GM19372 (cell line): Measurements from ENCODE around the gene RASAL2.

Source experiments
- ATAC-seq: cut with Tn5 transposase; IDR thresholded peaks from one replicate; pipeline ENCODE4 v1.9.1; 2021; ENCODE audit warnings: mild to moderate bottlenecking, low read depth, moderate library complexity; ENCODE audit not compliant: unreplicated experiment

The RASAL2 gene

DNA sequence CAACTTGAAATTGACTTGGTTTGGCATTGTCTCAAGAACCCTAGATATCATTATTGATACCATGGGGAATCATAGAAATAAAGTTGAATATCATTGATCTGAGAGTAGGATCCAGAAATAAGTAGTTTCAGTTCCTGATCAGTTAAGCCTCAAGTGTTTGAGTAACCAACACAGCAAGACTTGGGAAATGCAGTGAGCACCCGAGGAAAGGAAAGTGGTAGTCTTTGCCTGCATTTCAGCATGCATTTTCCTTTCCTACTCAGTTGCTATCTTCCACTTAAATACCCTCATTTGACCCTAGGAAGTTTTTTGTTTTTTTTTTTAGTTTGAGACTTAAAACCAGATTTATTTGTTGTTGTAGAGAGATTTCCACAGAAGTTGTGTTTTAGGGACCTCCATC, 383.9 kb downstream of the RASAL2 start:
- no peak for ATAC-seq

DNA sequence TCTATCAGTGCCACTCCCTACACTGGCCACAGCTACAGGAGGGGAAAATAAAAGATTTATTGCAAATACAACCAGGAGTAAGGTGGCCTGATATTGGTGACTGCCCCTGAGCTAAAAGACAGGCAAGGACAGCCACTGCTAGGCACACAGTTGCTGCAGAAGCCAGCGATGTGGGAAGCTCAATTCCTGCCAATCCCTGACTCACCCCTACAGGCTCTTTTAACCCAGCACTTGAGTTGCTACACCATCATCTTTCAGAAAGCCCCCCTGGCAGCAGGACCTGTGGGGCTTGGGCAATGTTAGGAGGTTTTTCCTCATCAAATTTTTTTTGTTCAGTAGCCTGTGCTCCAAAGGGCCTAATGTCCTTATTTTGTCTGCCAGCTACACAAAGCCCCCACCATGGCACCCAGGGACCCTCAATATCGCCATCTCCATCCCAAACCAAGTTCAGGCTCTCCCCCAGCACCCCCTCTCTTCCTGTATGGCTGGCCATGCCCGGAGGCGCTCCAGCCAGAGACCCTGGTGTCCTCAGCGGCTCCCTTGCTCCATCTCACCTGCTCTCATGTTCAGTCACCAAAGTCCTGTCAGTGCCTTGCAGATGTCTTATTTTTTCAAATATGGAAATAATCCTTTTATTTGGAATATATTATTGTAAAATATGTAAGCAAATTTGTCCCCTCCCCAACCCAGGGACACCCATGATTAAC, 389.5 kb downstream of the RASAL2 start:
- no peak for ATAC-seq

DNA sequence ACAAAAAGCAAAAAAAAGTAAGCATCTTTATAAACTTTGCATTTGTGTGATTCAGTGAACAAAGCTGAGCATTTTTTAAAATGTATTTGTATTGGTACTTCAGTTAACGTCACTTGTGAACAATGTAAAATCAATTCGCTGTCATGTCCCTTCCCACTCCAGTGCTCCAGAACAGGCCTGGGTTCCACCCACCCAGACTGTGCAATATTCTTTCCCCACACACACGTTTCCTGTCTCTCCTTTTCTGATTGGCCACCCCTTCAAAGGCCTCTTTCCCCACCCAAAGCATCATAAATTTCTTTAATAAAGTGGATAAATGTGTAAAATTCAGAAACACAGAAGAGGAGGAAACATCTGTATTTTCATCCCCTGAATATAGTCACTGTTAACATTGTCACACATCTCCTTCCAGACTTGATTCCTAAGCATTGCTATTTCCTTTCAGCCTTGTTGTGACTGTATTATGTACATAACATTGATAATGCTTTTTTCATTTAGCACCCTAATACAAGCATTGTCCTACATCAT, 390.9 kb downstream of the RASAL2 start:
- ATAC-seq: no peak

DNA sequence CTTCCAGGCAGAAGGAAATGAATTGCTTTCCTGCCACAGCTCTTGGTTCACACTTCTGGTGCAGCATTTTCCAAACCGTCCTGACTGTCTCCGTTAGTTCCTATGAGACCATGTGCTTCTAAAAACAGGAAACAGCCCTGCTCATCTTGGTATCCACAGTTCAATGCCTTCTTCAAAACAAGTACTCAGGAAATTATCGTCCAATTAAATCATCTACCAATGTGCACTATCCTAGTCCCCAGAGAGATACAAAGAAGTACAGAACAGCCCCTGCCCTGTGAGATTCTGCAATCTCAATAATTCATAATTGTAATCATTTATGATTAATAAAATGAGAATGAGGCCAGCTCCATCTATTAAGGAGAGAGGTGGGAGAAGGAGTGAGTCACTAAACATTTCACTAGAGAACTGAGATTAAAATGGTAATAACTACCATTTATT, 391.7 kb downstream of the RASAL2 start:
- ATAC-seq: no peak

DNA sequence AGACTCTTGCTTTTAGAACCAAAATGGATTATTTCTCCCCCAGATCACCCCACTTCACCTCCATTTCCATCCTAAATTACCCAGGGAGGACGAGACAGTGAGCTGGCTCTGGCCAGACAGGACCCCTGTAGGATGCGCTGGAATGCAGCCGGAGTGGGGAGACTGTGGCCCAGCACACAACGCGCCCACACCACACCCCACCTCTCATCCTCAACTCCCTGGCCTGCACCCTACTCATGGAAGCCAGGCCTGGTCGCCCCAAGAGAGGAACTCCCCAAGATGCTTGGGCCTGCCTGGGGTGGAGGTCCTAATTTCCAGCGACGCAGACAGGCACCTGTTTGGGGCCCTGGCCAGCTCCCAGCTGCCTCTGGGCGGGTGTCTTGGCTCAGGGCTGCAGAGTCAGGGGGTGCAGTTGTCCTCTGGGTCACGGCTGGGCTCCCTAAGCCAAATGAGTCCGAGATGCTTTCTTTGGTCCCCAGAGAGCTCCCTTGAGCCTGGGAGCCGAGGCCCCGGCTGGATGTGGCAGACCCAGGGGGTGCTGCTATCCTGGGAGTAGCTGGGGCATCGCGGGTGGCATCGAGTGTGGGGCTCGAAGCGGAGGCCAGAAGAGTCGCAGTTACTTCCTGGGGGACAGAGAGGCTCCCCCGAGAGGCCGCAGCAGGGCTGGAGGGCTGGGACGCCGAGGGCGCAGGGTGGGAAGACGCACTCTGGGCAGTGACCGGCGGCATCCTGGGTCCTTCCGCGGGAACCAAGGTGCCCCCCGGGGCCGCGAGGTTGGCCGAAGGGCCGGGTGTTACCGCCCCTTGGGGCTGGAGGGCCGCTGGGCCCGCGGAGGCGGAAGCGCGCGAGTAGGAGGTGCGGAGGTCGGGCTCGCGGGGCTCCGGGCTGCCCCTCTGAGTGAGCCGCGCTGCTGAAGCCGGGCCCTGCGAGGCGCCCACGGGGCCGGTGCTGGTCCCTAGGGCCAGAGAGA, 392.5 kb downstream of the RASAL2 start:
- no peak for ATAC-seq

DNA sequence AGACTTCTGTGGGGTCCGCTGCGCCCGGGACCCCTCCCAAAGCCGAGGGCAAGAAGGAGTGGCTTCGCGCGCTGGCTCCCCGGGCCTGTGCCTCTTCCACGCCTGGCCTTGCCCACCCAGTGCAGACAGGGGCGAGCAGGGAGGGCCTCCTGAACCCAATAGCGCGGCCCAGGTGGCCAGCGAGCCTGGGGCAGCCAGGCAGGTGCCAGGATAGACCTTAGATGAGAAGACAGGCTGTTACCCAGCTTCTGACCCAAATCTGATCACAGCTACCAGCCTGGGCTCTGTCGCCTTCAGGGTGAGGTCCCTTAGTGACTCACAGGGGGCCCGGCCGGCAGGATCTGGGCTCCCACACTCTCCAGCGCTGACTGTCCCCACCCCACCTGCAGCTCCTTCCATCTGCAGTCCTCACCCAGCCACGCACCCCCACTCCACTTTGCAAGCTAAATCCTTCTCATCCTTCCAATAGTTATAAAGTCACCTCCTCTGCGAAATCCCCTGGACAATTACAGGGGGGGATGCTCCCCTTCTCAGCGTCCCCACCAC, 393.2 kb downstream of the RASAL2 start:
- ATAC-seq: no peak

DNA sequence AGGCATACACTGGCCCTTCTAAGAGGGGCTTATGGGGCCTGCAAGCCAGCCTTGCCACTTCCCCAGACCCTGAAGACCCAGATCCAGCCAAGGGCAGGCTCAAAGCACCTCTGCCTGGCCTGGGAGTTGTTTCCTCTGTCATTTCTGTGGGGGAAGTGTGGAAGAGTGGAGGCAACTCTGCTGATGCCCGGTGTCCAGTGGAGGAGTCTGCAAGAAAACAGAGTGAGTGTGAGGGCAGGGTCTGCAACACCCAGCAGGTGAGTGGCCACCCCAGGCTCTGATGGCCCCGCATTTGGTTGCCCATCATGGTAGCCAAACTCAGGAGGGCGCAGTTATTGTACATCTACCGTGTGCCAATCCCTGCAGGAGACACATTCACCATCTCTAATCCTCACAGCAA, 394.5 kb downstream of the RASAL2 start:
- no peak for ATAC-seq

DNA sequence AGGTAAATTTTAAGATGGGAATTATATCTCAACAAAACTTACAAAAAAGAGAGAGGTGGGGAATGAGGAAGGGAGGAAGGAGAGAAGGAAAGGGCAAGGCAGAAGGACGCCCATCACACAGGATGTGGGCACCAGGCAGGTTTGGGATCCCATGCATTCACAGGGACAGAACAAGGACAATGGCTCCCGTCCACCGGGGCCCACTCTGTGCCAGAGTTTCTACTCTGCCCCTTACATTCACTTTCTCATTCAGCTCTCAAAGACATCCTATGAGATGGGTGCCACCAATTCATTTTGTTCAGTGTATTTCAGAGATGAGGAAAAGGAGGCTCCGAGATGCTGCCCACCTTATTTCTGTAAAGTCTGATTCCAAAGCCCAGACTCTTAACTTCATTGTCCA, 395.5 kb downstream of the RASAL2 start:
- no peak for ATAC-seq

DNA sequence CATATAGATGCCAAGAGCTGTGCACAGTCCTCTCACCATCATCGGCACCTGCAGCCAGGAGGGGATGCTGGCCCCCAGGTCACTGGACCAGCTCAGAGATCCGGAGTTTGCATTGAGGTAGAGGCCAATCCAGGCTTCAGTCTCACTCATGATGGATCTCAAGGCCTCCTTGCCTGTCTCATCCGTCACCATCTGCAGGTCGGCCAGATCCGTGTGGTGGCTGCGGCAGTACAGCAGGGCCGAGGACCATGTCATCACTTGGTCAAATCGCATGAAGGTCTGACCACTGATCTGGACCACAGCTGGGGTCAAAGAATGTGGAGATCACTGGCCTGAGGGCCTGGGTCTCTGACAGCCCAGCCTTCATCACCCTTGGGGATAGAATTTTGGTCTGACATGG, 396.2 kb downstream of the RASAL2 start:
- ATAC-seq: no peak

DNA sequence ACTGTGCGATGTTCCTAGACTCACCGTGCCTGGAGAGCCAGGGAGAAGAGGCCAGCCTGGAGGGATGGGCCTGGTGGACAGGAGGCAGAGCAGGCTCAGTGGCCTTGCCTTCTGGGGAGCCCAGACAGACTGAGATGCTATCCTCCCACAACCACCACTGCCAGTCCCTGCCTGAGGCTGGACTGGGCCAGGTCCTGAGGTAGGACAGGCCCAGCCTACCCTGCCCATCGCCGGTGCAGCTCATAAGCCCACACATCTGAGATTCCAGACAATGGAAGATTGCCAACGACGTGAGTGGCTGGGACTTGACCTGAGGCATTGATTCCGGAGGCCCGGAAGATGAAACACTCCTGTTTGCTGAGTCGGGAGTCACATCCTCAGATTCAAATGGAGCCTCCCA, 397.1 kb downstream of the RASAL2 start:
- no peak for ATAC-seq

DNA sequence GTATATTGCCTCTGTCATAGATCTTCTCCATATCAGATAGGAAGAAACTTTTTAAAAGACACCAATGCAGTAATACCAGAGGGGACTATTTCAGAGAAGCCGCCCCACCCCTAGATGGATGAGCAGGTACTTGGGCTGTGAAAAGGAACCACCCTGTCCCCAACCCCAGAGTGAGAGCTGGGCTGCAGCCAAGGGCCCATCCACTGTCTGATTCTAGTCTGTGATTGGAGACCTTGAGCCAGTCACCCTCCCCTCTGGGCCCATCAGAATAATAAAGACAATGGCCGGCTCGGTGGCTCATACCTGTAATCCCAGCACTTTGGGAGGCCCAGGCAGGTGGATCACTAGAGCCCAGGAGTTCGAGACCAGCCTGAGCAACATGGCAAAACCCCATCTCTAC, 397.8 kb downstream of the RASAL2 start:
- no peak for ATAC-seq

DNA sequence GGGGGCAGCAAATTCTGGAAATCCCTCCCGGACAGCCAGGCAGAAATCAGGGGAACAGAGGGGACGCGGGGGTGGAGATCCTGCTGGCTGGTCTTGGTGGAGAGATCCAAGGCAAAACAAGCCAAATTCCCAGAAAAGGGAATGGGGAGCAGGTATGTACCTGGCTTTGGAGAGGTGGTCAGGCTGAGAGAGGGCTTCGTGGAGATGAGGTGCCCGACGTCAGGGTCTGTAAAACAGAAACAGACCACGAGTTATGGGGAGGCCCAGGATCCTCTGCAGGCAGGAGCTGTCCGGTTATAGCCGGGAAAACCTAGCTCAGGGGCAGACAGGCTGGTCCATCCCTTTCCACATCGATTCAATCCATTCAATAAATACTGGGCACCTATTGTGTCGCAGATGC, 398.4 kb downstream of the RASAL2 start:
- no peak for ATAC-seq

DNA sequence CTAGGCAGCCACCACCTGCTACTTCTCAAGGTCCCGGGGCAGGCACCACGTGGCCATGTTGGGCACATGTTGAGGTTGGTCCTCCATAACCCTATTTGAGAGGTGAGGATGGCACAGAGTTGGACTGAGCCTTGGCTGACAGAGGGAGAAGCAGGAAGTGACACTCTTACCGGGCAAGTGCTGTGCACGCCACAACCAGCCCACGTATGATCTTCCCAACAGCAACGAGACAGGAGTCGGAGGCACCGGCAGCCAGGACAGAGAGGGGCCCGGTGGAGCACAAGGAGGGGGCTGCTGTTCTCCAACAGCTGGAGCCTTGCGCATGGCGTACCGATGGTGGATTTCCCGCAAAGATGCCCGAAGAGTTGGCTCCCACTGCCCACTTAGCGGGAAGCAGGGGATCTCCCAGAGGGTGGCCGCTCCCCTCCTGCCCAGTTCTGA, 399.4 kb downstream of the RASAL2 start:
- ATAC-seq: no peak

DNA sequence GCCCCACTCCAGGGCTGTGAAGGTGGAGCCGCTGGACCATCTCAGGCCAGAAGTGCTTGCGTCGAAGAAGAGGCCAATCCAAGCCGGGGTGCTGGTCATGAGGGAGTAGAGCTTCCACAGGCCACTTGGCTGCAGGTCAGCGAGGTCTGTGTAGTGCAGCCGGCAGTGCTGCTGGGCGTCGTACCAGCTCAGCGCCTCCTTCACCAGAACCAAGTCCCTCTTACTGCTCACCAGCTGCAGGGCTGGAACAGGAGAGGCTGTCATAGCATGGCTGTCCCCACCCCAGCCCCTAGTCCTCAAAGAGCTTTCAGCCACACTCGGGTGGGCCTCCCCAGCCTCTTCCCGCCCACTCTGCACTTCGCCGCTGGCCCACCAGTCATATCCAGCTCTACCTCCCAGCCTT, 400.7 kb downstream of the RASAL2 start:
- ATAC-seq: no peak

DNA sequence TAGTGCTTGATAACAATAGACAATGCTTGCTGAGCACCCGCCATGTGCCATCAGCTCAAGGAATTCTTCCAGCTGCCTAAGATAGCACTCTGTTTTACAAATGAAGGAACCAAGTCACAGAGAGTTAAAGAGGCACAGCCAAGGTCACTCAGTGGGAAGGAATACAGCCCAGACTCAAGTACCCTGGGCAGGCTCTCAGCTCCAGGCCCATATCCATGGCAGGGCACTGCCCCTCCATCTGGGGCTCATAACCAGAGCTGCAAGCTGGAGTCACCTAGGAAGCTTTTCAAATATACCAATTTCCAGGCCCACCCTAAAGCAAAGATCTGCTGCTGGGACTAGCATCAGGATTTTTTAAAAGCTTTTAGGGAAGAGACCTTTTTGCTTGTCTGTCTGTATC, 401.3 kb downstream of the RASAL2 start:
- ATAC-seq: no peak

DNA sequence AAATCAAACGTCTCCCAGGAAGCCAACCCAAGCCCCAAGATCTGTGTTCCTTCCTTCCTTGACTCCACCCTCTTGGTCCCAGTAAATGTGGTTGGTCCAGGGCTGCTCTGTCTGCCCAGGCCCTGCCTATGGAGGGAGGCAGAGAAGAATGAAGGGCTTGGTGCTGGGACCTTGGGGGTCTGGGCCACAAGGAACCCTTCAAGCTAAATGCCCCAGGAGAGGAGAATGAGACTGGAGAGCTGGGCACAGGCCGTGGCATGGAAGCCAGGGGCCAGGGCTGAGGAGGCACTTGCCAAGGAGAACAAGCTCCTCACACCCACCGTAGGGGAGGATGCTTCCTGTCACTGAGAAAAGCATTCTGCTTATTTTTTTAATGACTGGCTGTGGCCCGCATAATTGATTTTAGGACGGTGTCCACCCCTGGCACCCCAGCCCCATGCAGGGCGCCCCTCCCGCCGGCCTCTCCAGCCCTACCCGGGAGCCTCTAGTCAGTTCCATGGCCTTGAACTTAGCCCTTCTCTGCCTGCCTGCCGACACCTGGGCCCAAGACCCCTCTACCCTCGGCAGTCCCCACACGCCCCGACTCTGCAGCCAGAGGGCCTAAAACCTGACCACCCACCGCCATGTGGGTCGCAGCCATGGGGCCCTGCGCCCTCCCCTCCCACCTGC, 402.0 kb downstream of the RASAL2 start:
- ATAC-seq: no peak

DNA sequence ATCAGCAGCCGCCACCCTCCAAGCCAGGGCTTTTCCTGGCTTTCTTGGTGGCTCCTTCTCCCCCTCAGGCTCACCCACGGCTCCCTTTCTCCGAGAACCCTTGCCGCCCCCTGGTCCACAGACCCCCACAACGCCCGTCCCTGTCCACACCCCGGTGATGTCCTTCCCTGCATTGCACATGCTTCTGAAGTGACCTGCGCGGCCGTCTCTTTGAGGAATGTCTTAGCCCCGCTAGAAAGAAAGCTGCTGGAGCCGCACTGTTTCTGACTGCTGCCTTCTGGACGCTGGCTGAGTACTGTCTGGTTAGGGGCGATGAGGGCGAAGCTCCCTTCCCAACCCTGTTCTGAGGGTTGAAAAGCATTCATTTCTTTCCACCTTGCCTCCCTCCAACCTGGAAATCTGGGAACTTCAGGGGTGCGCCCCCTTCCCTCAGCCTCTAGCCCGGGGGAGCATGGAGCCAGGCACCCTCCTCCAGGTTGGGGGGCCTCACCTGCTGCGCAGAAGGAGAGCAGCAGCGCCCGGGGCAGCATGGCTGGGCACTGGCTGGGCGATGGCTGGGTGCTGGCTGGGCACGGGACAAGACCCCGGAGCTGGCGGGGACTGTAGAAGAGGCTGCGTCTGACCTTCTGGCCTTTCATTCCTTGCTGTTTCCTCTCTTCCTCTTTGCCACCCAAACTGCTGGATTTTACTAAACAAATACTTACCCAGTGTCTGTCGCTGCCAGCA, 402.7 kb downstream of the RASAL2 start, which contains the start of gene CLEC20A:
TSS of gene CLEC20A (minus strand) at position 555 of the 726 bp plus-strand sequence. CDS start at position 530, 25 bp downstream.
- ATAC-seq: no peak

DNA sequence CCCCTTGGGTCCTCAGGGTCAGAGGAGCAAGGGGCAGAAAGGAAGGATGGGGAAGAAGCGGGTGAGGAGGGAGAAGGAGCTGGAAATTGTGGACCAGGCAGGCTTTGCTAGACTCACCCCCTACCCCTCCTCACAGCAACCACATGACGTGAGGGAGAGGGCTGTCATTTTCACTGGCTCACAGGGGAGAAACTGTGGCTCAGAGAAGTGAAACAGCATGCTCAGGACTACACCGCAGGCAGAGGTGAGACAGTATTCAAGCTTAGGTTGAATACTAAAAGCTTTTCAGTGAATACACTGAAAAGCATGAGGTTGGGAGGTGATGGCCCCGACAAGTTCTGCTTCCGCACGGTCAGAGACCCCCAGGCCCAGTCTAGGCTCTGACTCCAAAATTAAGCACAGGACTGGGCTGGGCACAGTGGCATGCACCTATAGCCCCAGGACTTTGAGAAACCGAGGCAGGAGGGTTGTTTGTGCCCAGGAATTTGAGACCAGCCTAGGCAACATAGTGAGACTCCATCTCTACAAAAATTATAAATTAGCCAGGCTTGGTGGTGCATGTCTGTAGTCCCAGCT, 404.1 kb downstream of the RASAL2 start:
- no peak for ATAC-seq

DNA sequence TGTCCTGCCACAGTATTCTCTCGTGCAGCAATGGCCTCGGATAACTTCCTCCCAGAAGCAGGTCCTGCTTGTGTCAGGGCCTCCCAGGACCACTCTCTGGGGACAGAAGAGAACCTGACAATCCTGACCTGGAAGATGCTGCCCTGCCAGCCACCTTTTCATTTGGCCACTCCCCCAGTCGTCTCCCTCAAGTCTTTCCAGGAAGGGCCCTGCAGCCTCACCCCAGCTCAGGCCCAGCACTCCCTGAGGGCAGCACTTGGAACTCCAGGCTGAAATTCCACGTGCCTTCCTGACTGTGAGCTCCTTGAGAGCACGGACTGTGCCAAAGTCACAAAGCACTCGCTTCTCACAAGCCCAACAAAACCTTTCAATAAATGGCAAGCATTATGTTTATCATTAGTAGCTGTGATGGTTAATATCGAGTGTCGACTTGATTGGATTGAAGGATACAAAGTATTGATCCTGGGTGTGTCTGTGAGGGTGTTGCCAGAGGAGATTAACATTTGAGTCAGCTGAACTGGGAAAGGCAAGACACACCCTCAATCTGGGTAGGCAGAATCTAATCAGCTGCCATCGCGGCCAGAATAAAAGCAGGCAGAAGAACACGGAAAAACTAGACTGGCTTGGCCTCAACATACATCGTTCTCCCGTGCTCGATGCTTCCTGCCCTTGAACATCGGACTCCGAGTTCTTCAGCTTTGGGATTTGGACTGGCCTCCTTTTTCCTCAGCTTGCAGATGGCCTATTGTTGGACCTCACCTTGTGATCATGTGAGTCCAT, 405.2 kb downstream of the RASAL2 start:
- no peak for ATAC-seq
